ENCODE data around the gene EMC10. TPM values are rescaled to one million over a fixed set of nuclear protein-coding genes. Genes with fewer than 3 reads are reported as not detected.

The EMC10 gene
- polyA plus RNA-seq, 3 donors from 2014 or later: 6.9 to 13.3 (median 9.5) TPM

GRCh38 chr19:50531171-50531612 is 54.9 kb downstream of the EMC10 start:
- Mint-ChIP-seq H3K4me3 (no peak overlapping the region), H3K27ac (no peak overlapping the region), H3K9me3 (peaks cover 0 to 12% (median 2%) of the 10 kb centered on the region in 6 donors), H3K36me3 (peaks cover 0 to 3% (median 0%) of the 10 kb centered on the region in 3 donors), H3K27me3 (ENCODE audit: low read depth in 3 of 3) (peaks cover 4 to 6% (median 5%) of the 10 kb centered on the region in 3 donors), H3K4me1 (no peaks in the 10 kb centered on the region)
- DNase-seq: no peak

GRCh38 chr19:50532952-50533351 is 56.6 kb downstream of the EMC10 start:
- Mint-ChIP-seq H3K27me3 (ENCODE audit: low read depth in 3 of 3) (peaks cover 4 to 9% (median 5%) of the 10 kb centered on the region in 3 donors), H3K4me3 (no peak overlapping the region), H3K9me3 (peaks cover 0 to 12% (median 2%) of the 10 kb centered on the region in 6 donors), H3K36me3 (peaks cover 0 to 3% (median 0%) of the 10 kb centered on the region in 3 donors), H3K27ac (no peak overlapping the region), H3K4me1 (no peaks in the 10 kb centered on the region)
- DNase-seq: no peak

GRCh38 chr19:50534478-50534877 is 58.2 kb downstream of the EMC10 start:
- no peak for DNase-seq
- Mint-ChIP-seq H3K27ac (no peak overlapping the region), H3K4me3 (no peak overlapping the region), H3K36me3 (peaks cover 0 to 3% (median 0%) of the 10 kb centered on the region in 3 donors), H3K4me1 (no peaks in the 10 kb centered on the region), H3K27me3 (ENCODE audit: low read depth in 3 of 3) (peaks cover 0 to 9% (median 1%) of the 10 kb centered on the region in 3 donors), H3K9me3 (peaks cover 0 to 12% (median 2%) of the 10 kb centered on the region in 6 donors)

- Mint-ChIP-seq H3K9me3 (peaks cover 0 to 12% (median 2%) of the 10 kb centered on the region in 6 donors), H3K4me3 (no peak overlapping the region), H3K27me3 (ENCODE audit: low read depth in 3 of 3) (peaks cover 0 to 9% (median 0%) of the 10 kb centered on the region in 3 donors), H3K36me3 (peaks cover 0 to 3% (median 0%) of the 10 kb centered on the region in 3 donors), H3K27ac (no peak overlapping the region), H3K4me1 (no peaks in the 10 kb centered on the region)
- no peak for DNase-seq
These were observed 59.4 kb downstream of the EMC10 start for GRCh38 chr19:50535672-50536187.

- peaks cover 0 to 3% (median 0%) of the 10 kb centered on the region in 3 donors for H3K36me3 Mint-ChIP-seq
- H3K4me1 Mint-ChIP-seq: no peaks in the 10 kb centered on the region
- no peak for DNase-seq
- H3K27me3 Mint-ChIP-seq (ENCODE audit: low read depth in 3 of 3): peaks cover 0 to 6% (median 0%) of the 10 kb centered on the region in 3 donors
- H3K4me3 Mint-ChIP-seq: no peak overlapping the region
- no peak overlapping the region for H3K27ac Mint-ChIP-seq
- H3K9me3 Mint-ChIP-seq: peaks cover 0 to 12% (median 2%) of the 10 kb centered on the region in 6 donors
These were observed 60.5 kb downstream of the EMC10 start for GRCh38 chr19:50536662-50537305.

GRCh38 chr19:50537306-50537685 is 61.0 kb downstream of the EMC10 start:
- H3K4me3 Mint-ChIP-seq: no peak overlapping the region
- H3K36me3 Mint-ChIP-seq: peaks cover 0 to 3% (median 0%) of the 10 kb centered on the region in 3 donors
- peaks cover 0 to 6% (median 0%) of the 10 kb centered on the region in 3 donors for H3K27me3 Mint-ChIP-seq (ENCODE audit: low read depth in 3 of 3)
- H3K27ac Mint-ChIP-seq: no peak overlapping the region
- no peaks in the 10 kb centered on the region for H3K4me1 Mint-ChIP-seq
- DNase-seq: no peak
- peaks cover 0 to 12% (median 2%) of the 10 kb centered on the region in 6 donors for H3K9me3 Mint-ChIP-seq

GRCh38 chr19:50537769-50538230 is 61.5 kb downstream of the EMC10 start:
- Mint-ChIP-seq H3K27me3 (ENCODE audit: low read depth in 3 of 3) (peaks cover 0 to 3% (median 0%) of the 10 kb centered on the region in 3 donors), H3K4me3 (no peak overlapping the region), H3K9me3 (peaks cover 0 to 8% (median 2%) of the 10 kb centered on the region in 6 donors), H3K36me3 (peaks cover 0 to 3% (median 0%) of the 10 kb centered on the region in 3 donors), H3K27ac (no peak overlapping the region), H3K4me1 (no peaks in the 10 kb centered on the region)
- peak; percentile 22 to 41 (median 26) for DNase-seq

Other genes with a start within 250 kb of the EMC10 start
- not detected for gene KCNC3, start 147.1 kb upstream of the EMC10 start, polyA plus RNA-seq
- gene NAPSA, start 110.9 kb upstream of the EMC10 start, polyA plus RNA-seq: 1 to 10 TPM in 1 of 3 donors, under 1 TPM in 1, not detected in 1; 0.50 to 2.2 TPM
- 10 to 100 TPM; 65.0 to 84.9 (median 68.8) TPM for gene NR1H2, start 100.0 kb upstream of the EMC10 start, polyA plus RNA-seq
- 10 to 100 TPM; 14.5 to 24.8 (median 22.8) TPM for gene POLD1, start 92.2 kb upstream of the EMC10 start, polyA plus RNA-seq
- gene SPIB, start 57.6 kb upstream of the EMC10 start, polyA plus RNA-seq: 1 to 10 TPM in 2 of 3 donors, under 1 TPM in 1; 0.38 to 1.6 (median 1.5) TPM
- not detected for gene MYBPC2, start 43.6 kb upstream of the EMC10 start, polyA plus RNA-seq
- 1 to 10 TPM in 1 of 3 donors, under 1 TPM in 2; 0.39 to 1.3 (median 0.68) TPM for gene GARIN5A, start 341 bp downstream of the EMC10 start, polyA plus RNA-seq
- 10 to 100 TPM; 21.4 to 28.2 (median 26.1) TPM for gene JOSD2, start 34.7 kb downstream of the EMC10 start, polyA plus RNA-seq
- not detected for gene ASPDH, start 37.4 kb downstream of the EMC10 start, polyA plus RNA-seq
- gene LRRC4B, start 91.9 kb downstream of the EMC10 start, polyA plus RNA-seq: not detected
- under 1 TPM in 1 of 3 donors, not detected in 2; 0.22 TPM for gene SYT3, start 163.4 kb downstream of the EMC10 start, polyA plus RNA-seq
- gene C19orf81, start 172.9 kb downstream of the EMC10 start, polyA plus RNA-seq: 1 to 10 TPM in 1 of 3 donors, not detected in 2; 1.8 TPM
- gene SHANK1, start 243.3 kb downstream of the EMC10 start, polyA plus RNA-seq: not detected
- gene CLEC11A, start 246.9 kb downstream of the EMC10 start, polyA plus RNA-seq: 1 to 10 TPM; 1.4 to 4.6 (median 4.2) TPM